Measurements from ENCODE around the gene MAB21L1. TPM values are rescaled to one million over a fixed set of nuclear protein-coding genes. Genes with fewer than 3 reads are reported as not detected.

Gene MAB21L1
- total and polyA plus RNA-seq, 2 donors (not counting 3 experiments of a cell fraction or from before 2014, with no cell fraction given), result 0.03 TPM; not detected in 1

DNA sequence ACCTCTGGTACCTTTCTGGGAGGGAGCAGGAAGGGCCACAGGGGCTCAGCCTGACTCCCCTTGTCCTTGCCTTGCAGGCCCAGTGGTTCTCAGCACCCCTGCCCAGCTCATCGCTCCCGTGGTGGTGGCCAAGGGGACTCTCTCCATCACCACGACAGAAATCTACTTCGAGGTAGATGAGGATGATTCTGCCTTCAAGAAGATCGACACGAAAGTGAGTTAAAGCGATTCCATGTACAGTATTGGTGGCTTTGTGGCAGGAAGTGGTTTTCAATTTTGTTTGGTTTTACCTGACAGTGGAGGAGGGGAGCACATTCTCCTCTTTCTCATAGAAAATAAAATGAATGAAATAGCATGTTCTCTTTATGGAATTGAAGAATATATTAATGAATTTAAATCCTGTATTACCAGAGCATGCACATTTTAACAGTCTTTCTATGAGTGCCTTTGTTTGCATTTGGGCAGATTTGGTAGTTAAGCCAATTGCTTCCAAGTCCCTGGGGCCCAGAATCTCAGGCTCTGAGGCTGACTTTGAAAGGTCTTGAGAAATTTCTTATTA lies 4.1 kb downstream of the MAB21L1 start:
- no peaks in the 10 kb centered on the region for H3K36me3 ChIP-seq (ENCODE audit: control insufficient read depth in 2 of 2, extremely low read depth in 1 of 2, insufficient read depth in 2 of 2, low read length in 2 of 2)
- peaks cover 4% of the 10 kb centered on the region for H3K4me1 ChIP-seq (ENCODE audit: control insufficient read depth, extremely low read depth, insufficient read depth, low read length)
- H2AFZ ChIP-seq (ENCODE audit: low read depth, low read length), result no peak overlapping the region
- no peak overlapping the region for H3K4me2 ChIP-seq (ENCODE audit: insufficient read depth, low read length)
- no peaks in the 10 kb centered on the region for H4K20me1 ChIP-seq (replicated peaks; ENCODE audit: control insufficient read depth, extremely low read depth, insufficient read depth, low read length)
- no TSS peak for BruUV-seq (replicated peaks)
- intact Hi-C loops (cut with micrococcal nuclease), result loop anchor here (5.0 to 10.0 kb wide), 2 partner anchors 258 to 535 kb away; no protein-coding TSS in a partner anchor
- no peaks in the 10 kb centered on the region for H3K9me1 ChIP-seq (replicated peaks; ENCODE audit: control insufficient read depth, extremely low read depth, insufficient read depth, low read length)
- DNase-seq (ENCODE audit: low read depth, low spot score) (no peak), FAIRE-seq (no peak)
- POLR2A ChIA-PET, result no interaction called here
- TF ChIP-seq POLR2AphosphoS5 (IDR thresholded peaks at IDR 0.05; ENCODE audit: insufficient read depth, low read depth, low read length) (no peak), FOS (IDR thresholded peaks at IDR 0.05; ENCODE audit: borderline replicate concordance, insufficient read depth, low read length) (no peak), JUN (IDR thresholded peaks at IDR 0.05; ENCODE audit: borderline replicate concordance, insufficient read depth, insufficient read length, low read depth) (no peak), GATA2 (IDR thresholded peaks at IDR 0.05; ENCODE audit: insufficient read depth, insufficient read length, low read depth, low read length) (no peak), MYC (IDR thresholded peaks at IDR 0.05; ENCODE audit: low read depth, low read length) (no peak), EZH2 (IDR thresholded peaks at IDR 0.05; ENCODE audit: borderline replicate concordance, low read depth, low read length, severe bottlenecking) (no peak), POLR2A (IDR thresholded peaks at IDR 0.05; ENCODE audit: low read depth, low read length) (no peak)
- TF ChIP-seq, protein P1, sequence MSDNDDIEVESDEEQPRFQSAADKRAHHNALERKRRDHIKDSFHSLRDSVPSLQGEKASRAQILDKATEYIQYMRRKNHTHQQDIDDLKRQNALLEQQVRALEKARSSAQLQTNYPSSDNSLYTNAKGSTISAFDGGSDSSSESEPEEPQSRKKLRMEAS (IDR thresholded peaks at IDR 0.05; ENCODE audit: insufficient read depth, insufficient read length), result no peak
- TF ChIP-seq, protein P2, sequence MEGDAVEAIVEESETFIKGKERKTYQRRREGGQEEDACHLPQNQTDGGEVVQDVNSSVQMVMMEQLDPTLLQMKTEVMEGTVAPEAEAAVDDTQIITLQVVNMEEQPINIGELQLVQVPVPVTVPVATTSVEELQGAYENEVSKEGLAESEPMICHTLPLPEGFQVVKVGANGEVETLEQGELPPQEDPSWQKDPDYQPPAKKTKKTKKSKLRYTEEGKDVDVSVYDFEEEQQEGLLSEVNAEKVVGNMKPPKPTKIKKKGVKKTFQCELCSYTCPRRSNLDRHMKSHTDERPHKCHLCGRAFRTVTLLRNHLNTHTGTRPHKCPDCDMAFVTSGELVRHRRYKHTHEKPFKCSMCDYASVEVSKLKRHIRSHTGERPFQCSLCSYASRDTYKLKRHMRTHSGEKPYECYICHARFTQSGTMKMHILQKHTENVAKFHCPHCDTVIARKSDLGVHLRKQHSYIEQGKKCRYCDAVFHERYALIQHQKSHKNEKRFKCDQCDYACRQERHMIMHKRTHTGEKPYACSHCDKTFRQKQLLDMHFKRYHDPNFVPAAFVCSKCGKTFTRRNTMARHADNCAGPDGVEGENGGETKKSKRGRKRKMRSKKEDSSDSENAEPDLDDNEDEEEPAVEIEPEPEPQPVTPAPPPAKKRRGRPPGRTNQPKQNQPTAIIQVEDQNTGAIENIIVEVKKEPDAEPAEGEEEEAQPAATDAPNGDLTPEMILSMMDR (IDR thresholded peaks at IDR 0.05; ENCODE audit: extremely low read depth in 1 of 2, insufficient read depth in 1 of 2, low read depth in 1 of 2, low read length in 2 of 2), result no peak
- no peaks in the 10 kb centered on the region for H3K79me2 ChIP-seq (ENCODE audit: control insufficient read depth, insufficient read depth, low read length)
- CTCF ChIA-PET, result interaction anchor here (1.3 kb wide), 2 partner anchors 17 to 21 kb away, joined by 3 read pairs; no protein-coding TSS in a partner anchor
- dilution Hi-C loops (cut with MboI; ENCODE audit: extremely low pct_ligation_motif_present, low sequenced_read_pairs), result no loop called here
- no peaks in the 10 kb centered on the region for H3K9me3 ChIP-seq (replicated peaks; ENCODE audit: control insufficient read depth, insufficient read depth, low read length)
- no peak overlapping the region for H3K9ac ChIP-seq (replicated peaks; ENCODE audit: extremely low read depth, insufficient read depth, low read length)
- no peaks in the 10 kb centered on the region for H3K27me3 ChIP-seq (ENCODE audit: control insufficient read depth in 2 of 2, insufficient read depth in 2 of 2, low read length in 2 of 2)
- no peak overlapping the region for H3K4me3 ChIP-seq (replicated peaks in 1 of 3; ENCODE audit: insufficient read depth in 1 of 3, low read depth in 1 of 3, low read length in 3 of 3)
- H3K27ac ChIP-seq (ENCODE audit: insufficient read depth, low read depth, low read length), result no peak overlapping the region

Measured in endothelial cell of umbilical vein (primary cell).